NCI-H187 treated with DMSO at 0.1 percent for 48 hours (cell line): ENCODE data around the gene H19.

Experiments used
- DNase-seq: peaks from one replicate; lab custom pipeline; 2025; lab: John Stamatoyannopoulos, UW

Gene H19

GRCh38 chr11:1946812-1947484, 50.7 kb downstream of the H19 start, which contains the start of gene MRPL23:
MRPL23 (plus strand) TSS chr11:1947332; CDS start chr11:1947363, 31 bp downstream.
- no peak for DNase-seq
